Measurements from ENCODE around the gene NDUFAF2. TPM values are rescaled to one million over a fixed set of nuclear protein-coding genes. Genes with fewer than 3 reads are reported as not detected.

The NDUFAF2 gene
- total and polyA plus RNA-seq, 2 experiments from 2014 or later: 31.6 to 155 TPM

DNA sequence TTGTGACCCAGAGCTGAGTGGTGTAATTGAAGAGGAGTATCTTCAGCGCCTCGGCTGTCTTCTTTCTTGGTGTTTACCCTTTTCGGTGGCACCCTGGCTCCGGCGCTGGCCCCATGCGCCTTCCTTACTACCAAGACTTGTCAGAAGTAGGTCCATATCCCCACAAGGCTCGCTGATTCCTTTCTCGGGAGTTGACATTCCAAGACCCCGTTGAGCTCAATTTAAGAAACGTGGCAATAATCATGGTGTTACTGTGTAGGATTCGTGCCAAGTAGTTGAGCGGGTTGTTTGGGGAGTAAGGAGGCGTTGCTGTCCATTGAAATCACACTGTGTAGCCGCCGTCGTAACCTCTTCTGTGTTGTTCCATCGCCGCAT, 795 bp downstream of the NDUFAF2 start (continued):
- TF ChIP-seq, protein P1, sequence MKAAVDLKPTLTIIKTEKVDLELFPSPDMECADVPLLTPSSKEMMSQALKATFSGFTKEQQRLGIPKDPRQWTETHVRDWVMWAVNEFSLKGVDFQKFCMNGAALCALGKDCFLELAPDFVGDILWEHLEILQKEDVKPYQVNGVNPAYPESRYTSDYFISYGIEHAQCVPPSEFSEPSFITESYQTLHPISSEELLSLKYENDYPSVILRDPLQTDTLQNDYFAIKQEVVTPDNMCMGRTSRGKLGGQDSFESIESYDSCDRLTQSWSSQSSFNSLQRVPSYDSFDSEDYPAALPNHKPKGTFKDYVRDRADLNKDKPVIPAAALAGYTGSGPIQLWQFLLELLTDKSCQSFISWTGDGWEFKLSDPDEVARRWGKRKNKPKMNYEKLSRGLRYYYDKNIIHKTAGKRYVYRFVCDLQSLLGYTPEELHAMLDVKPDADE (IDR thresholded peaks at IDR 0.05): no peak
- TF ChIP-seq NANOG (IDR thresholded peaks at IDR 0.05; ENCODE audit: borderline replicate concordance): no peak
- no peak for TF ChIP-seq JUNB (IDR thresholded peaks at IDR 0.05; ENCODE audit: unreplicated experiment)
- TF ChIP-seq STAT1 (IDR thresholded peaks at IDR 0.05; ENCODE audit: unreplicated experiment): no peak

DNA sequence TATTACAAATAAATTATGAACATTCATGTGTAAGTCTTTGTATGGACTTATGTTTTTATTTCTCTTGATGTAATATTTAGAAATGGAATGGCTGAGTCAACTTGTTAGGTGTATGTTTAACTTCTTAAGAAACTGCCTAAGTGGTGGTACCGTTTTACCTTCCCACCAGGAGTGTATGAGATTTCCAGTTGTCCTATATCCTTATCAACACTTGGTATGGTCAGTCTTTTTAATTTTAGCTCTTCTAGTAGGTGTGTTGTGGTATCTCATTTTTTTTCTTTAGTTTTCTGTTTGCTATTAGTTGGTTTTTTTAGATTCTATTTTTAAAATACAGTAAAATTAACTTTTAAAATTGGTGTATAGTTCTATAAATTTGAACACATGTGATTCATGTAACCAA, 3.7 kb downstream of the NDUFAF2 start:
- 0 out of 2 replicates have a peak, but pooled peaks cover 7% of the 10 kb centered on the region for H4K20me1 ChIP-seq (replicated peaks; ENCODE audit: insufficient read depth)
- H3F3A ChIP-seq (replicated peaks; ENCODE audit: low read depth): no peaks in the 10 kb centered on the region
- no peak overlapping the region for H3K4me3 Mint-ChIP-seq
- H3K79me2 ChIP-seq (replicated peaks; ENCODE audit: insufficient read depth): peaks cover 84% of the 10 kb centered on the region
- DNase-seq (ENCODE audit: low spot score) (no peak), ATAC-seq (no peak)
- H3K27ac ChIP-seq (ENCODE audit: low read depth): no peak overlapping the region
- peaks cover 5% of the 10 kb centered on the region for H3K27me3 Mint-ChIP-seq (ENCODE audit: insufficient read depth, low read depth, poor library complexity)
- peaks cover 10% of the 10 kb centered on the region; the same call in 1 of the 2 replicates for H3K27me3 ChIP-seq (ENCODE audit: insufficient read depth)
- no peaks in the 10 kb centered on the region; the same call in none of the 2 replicates for H3K4me1 ChIP-seq (ENCODE audit: insufficient read depth)
- H3K36me3 ChIP-seq (ENCODE audit: insufficient read depth): no peaks in the 10 kb centered on the region
- no peak overlapping the region for H3K4me3 ChIP-seq
- TF ChIP-seq ZNF114 (CRISPR knock-in tag; IDR thresholded peaks at IDR 0.05) (no peak), EZH2phosphoT487 (IDR thresholded peaks at IDR 0.05; ENCODE audit: unreplicated experiment) (no peak), NANOG (IDR thresholded peaks at IDR 0.05; ENCODE audit: borderline replicate concordance) (no peak), STAT1 (IDR thresholded peaks at IDR 0.05; ENCODE audit: unreplicated experiment) (no peak), ZNF331 (CRISPR knock-in tag; IDR thresholded peaks at IDR 0.05; ENCODE audit: low read depth) (no peak)
- TF ChIP-seq, protein P2, sequence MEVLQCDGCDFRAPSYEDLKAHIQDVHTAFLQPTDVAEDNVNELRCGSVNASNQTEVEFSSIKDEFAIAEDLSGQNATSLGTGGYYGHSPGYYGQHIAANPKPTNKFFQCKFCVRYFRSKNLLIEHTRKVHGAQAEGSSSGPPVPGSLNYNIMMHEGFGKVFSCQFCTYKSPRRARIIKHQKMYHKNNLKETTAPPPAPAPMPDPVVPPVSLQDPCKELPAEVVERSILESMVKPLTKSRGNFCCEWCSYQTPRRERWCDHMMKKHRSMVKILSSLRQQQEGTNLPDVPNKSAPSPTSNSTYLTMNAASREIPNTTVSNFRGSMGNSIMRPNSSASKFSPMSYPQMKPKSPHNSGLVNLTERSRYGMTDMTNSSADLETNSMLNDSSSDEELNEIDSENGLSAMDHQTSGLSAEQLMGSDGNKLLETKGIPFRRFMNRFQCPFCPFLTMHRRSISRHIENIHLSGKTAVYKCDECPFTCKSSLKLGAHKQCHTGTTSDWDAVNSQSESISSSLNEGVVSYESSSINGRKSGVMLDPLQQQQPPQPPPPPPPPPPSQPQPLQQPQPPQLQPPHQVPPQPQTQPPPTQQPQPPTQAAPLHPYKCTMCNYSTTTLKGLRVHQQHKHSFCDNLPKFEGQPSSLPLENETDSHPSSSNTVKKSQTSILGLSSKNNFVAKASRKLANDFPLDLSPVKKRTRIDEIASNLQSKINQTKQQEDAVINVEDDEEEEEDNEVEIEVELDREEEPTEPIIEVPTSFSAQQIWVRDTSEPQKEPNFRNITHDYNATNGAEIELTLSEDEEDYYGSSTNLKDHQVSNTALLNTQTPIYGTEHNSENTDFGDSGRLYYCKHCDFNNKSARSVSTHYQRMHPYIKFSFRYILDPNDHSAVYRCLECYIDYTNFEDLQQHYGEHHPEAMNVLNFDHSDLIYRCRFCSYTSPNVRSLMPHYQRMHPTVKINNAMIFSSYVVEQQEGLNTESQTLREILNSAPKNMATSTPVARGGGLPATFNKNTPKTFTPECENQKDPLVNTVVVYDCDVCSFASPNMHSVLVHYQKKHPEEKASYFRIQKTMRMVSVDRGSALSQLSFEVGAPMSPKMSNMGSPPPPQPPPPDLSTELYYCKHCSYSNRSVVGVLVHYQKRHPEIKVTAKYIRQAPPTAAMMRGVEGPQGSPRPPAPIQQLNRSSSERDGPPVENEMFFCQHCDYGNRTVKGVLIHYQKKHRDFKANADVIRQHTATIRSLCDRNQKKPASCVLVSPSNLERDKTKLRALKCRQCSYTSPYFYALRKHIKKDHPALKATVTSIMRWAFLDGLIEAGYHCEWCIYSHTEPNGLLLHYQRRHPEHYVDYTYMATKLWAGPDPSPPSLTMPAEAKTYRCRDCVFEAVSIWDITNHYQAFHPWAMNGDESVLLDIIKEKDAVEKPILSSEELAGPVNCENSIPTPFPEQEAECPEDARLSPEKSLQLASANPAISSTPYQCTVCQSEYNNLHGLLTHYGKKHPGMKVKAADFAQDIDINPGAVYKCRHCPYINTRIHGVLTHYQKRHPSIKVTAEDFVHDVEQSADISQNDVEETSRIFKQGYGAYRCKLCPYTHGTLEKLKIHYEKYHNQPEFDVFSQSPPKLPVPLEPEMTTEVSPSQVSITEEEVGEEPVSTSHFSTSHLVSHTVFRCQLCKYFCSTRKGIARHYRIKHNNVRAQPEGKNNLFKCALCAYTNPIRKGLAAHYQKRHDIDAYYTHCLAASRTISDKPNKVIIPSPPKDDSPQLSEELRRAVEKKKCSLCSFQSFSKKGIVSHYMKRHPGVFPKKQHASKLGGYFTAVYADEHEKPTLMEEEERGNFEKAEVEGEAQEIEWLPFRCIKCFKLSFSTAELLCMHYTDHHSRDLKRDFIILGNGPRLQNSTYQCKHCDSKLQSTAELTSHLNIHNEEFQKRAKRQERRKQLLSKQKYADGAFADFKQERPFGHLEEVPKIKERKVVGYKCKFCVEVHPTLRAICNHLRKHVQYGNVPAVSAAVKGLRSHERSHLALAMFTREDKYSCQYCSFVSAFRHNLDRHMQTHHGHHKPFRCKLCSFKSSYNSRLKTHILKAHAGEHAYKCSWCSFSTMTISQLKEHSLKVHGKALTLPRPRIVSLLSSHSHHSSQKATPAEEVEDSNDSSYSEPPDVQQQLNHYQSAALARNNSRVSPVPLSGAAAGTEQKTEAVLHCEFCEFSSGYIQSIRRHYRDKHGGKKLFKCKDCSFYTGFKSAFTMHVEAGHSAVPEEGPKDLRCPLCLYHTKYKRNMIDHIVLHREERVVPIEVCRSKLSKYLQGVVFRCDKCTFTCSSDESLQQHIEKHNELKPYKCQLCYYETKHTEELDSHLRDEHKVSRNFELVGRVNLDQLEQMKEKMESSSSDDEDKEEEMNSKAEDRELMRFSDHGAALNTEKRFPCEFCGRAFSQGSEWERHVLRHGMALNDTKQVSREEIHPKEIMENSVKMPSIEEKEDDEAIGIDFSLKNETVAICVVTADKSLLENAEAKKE (CRISPR knock-in tag; IDR thresholded peaks at IDR 0.05): no peak
- TF ChIP-seq, protein P3, sequence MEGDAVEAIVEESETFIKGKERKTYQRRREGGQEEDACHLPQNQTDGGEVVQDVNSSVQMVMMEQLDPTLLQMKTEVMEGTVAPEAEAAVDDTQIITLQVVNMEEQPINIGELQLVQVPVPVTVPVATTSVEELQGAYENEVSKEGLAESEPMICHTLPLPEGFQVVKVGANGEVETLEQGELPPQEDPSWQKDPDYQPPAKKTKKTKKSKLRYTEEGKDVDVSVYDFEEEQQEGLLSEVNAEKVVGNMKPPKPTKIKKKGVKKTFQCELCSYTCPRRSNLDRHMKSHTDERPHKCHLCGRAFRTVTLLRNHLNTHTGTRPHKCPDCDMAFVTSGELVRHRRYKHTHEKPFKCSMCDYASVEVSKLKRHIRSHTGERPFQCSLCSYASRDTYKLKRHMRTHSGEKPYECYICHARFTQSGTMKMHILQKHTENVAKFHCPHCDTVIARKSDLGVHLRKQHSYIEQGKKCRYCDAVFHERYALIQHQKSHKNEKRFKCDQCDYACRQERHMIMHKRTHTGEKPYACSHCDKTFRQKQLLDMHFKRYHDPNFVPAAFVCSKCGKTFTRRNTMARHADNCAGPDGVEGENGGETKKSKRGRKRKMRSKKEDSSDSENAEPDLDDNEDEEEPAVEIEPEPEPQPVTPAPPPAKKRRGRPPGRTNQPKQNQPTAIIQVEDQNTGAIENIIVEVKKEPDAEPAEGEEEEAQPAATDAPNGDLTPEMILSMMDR (conservative IDR thresholded peaks at IDR 0.05; ENCODE audit: low read depth in 2 of 2): no peak
- TF ChIP-seq, protein P4, sequence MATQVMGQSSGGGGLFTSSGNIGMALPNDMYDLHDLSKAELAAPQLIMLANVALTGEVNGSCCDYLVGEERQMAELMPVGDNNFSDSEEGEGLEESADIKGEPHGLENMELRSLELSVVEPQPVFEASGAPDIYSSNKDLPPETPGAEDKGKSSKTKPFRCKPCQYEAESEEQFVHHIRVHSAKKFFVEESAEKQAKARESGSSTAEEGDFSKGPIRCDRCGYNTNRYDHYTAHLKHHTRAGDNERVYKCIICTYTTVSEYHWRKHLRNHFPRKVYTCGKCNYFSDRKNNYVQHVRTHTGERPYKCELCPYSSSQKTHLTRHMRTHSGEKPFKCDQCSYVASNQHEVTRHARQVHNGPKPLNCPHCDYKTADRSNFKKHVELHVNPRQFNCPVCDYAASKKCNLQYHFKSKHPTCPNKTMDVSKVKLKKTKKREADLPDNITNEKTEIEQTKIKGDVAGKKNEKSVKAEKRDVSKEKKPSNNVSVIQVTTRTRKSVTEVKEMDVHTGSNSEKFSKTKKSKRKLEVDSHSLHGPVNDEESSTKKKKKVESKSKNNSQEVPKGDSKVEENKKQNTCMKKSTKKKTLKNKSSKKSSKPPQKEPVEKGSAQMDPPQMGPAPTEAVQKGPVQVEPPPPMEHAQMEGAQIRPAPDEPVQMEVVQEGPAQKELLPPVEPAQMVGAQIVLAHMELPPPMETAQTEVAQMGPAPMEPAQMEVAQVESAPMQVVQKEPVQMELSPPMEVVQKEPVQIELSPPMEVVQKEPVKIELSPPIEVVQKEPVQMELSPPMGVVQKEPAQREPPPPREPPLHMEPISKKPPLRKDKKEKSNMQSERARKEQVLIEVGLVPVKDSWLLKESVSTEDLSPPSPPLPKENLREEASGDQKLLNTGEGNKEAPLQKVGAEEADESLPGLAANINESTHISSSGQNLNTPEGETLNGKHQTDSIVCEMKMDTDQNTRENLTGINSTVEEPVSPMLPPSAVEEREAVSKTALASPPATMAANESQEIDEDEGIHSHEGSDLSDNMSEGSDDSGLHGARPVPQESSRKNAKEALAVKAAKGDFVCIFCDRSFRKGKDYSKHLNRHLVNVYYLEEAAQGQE (IDR thresholded peaks at IDR 0.05; ENCODE audit: unreplicated experiment): no peak
- TF ChIP-seq, protein P1 (IDR thresholded peaks at IDR 0.05): no peak
- H3K4me2 ChIP-seq: no peak overlapping the region
- peaks cover 2% of the 10 kb centered on the region; the same call in 1 of the 3 replicates for H3K4me1 Mint-ChIP-seq
- H3K9me2 ChIP-seq (ENCODE audit: insufficient read depth): no peaks in the 10 kb centered on the region
- H3K9me3 Mint-ChIP-seq: no peaks in the 10 kb centered on the region
- H3K36me3 Mint-ChIP-seq (ENCODE audit: low read depth): peaks cover 9% of the 10 kb centered on the region; the same call in 2 of the 3 replicates
- no peak overlapping the region for H3K27ac Mint-ChIP-seq
- no peak overlapping the region for H2AFZ ChIP-seq

All from GM23338 (cell line).